ENCODE measurements around the gene CDC40. TPM values are rescaled to one million over a fixed set of nuclear protein-coding genes. Genes with fewer than 3 reads are reported as not detected.

The CDC40 gene
- total RNA-seq, 1 experiment from 2014 or later, result 25.7 TPM

DNA sequence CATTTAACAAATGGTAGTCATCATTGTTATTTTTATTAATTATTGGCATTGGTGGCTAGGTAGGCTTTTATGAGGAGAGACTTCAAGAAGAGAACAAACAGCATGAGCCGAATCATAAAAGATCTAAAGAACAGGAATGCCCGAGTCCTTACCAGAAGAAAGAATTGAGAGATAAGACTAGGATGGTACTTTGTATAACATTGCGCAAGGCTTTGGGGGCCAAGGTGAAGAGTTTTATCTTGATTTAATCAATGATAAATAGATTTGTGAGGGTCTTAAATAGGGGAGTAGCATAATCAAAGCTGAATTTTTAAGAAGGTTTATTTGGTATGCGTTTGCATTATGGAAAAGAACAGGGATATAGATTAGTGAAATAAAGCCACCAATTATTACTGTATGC, 15.4 kb downstream of the CDC40 start (continued):
- no peak for TF ChIP-seq SMAD4 (CRISPR knock-in tag; IDR thresholded peaks at IDR 0.05)
- TF ChIP-seq TEAD1 (CRISPR knock-in tag; IDR thresholded peaks at IDR 0.05), result no peak
- TF ChIP-seq, protein P1, sequence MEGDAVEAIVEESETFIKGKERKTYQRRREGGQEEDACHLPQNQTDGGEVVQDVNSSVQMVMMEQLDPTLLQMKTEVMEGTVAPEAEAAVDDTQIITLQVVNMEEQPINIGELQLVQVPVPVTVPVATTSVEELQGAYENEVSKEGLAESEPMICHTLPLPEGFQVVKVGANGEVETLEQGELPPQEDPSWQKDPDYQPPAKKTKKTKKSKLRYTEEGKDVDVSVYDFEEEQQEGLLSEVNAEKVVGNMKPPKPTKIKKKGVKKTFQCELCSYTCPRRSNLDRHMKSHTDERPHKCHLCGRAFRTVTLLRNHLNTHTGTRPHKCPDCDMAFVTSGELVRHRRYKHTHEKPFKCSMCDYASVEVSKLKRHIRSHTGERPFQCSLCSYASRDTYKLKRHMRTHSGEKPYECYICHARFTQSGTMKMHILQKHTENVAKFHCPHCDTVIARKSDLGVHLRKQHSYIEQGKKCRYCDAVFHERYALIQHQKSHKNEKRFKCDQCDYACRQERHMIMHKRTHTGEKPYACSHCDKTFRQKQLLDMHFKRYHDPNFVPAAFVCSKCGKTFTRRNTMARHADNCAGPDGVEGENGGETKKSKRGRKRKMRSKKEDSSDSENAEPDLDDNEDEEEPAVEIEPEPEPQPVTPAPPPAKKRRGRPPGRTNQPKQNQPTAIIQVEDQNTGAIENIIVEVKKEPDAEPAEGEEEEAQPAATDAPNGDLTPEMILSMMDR (IDR thresholded peaks at IDR 0.05), result no peak
- no peak for TF ChIP-seq ELF4 (CRISPR knock-in tag; IDR thresholded peaks at IDR 0.05; ENCODE audit: low read depth)

DNA sequence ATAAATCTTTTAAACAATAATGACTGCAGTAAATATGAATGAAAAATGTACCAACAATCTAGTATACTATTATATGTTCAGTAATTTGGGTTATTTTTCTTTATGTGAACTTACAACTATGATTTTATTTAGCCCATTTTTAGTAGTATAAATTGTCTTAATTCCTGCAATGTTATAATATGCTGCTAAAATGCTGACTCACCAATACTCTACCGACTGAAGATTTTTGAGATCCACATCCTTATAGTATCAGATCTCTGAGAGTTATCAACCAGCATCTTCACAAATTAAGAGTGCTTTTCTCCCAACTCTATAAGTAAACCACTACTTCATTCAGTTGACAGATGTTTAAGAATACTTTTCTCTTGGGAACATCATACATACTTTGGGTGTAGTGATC, 16.6 kb downstream of the CDC40 start:
- Mint-ChIP-seq H3K9me3 (no peaks in the 10 kb centered on the region), H3K4me1 (peaks cover 6% of the 10 kb centered on the region; the same call in 1 of the 2 replicates), H3K27ac (no peak overlapping the region), H3K4me3 (no peak overlapping the region), H3K36me3 (peaks cover 18% of the 10 kb centered on the region), H3K27me3 (ENCODE audit: low read depth) (no peaks in the 10 kb centered on the region)
- TF ChIP-seq MXD4 (CRISPR knock-in tag; IDR thresholded peaks at IDR 0.05; ENCODE audit: borderline replicate concordance), result no peak
- TF ChIP-seq KAT7 (CRISPR knock-in tag; IDR thresholded peaks at IDR 0.05; ENCODE audit: borderline replicate concordance), result no peak
- no peak for TF ChIP-seq CREB1 (CRISPR knock-in tag; IDR thresholded peaks at IDR 0.05)
- TF ChIP-seq, protein P2, sequence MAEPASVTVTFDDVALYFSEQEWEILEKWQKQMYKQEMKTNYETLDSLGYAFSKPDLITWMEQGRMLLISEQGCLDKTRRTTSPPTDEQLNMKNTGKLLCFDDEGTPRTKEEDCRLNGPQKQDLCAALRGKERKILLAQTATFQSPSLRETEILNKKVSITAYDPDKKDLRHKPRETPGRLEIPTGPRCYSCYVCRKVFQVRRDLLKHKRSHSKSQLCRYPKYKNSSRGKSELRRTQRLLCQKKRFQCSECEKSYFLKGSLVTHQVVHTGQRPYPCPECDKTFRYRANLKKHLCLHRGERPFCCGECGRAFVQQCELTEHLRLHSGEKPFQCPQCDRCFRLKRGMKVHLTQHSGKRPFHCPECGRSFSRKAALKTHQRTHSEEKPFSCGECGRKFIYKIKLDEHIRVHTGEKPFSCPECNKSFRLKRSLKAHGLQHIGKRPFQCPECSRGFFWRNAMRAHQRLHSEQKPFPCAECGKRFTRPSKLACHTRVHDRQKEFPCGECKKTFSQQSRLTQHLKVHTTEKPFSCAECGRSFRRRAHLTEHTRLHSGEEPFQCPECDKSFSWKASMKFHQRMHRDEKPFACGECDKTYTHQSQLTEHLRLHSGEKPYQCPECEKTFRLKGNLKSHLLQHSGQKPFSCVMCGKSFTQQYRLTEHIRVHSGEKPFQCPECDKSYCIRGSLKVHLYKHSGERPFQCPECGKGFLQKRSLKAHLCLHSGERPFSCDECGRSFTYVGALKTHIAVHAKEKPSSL (CRISPR knock-in tag; conservative IDR thresholded peaks at IDR 0.05), result no peak
- no peak for TF ChIP-seq ZNF671 (CRISPR knock-in tag; IDR thresholded peaks at IDR 0.05)
- TF ChIP-seq, protein P3, sequence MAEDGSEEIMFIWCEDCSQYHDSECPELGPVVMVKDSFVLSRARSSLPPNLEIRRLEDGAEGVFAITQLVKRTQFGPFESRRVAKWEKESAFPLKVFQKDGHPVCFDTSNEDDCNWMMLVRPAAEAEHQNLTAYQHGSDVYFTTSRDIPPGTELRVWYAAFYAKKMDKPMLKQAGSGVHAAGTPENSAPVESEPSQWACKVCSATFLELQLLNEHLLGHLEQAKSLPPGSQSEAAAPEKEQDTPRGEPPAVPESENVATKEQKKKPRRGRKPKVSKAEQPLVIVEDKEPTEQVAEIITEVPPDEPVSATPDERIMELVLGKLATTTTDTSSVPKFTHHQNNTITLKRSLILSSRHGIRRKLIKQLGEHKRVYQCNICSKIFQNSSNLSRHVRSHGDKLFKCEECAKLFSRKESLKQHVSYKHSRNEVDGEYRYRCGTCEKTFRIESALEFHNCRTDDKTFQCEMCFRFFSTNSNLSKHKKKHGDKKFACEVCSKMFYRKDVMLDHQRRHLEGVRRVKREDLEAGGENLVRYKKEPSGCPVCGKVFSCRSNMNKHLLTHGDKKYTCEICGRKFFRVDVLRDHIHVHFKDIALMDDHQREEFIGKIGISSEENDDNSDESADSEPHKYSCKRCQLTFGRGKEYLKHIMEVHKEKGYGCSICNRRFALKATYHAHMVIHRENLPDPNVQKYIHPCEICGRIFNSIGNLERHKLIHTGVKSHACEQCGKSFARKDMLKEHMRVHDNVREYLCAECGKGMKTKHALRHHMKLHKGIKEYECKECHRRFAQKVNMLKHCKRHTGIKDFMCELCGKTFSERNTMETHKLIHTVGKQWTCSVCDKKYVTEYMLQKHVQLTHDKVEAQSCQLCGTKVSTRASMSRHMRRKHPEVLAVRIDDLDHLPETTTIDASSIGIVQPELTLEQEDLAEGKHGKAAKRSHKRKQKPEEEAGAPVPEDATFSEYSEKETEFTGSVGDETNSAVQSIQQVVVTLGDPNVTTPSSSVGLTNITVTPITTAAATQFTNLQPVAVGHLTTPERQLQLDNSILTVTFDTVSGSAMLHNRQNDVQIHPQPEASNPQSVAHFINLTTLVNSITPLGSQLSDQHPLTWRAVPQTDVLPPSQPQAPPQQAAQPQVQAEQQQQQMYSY (CRISPR knock-in tag; IDR thresholded peaks at IDR 0.05), result no peak
- TF ChIP-seq, protein P1 (IDR thresholded peaks at IDR 0.05), result no peak
- no peak for TF ChIP-seq ZBTB21 (CRISPR knock-in tag; IDR thresholded peaks at IDR 0.05; ENCODE audit: borderline replicate concordance)
- TF ChIP-seq, protein P4, sequence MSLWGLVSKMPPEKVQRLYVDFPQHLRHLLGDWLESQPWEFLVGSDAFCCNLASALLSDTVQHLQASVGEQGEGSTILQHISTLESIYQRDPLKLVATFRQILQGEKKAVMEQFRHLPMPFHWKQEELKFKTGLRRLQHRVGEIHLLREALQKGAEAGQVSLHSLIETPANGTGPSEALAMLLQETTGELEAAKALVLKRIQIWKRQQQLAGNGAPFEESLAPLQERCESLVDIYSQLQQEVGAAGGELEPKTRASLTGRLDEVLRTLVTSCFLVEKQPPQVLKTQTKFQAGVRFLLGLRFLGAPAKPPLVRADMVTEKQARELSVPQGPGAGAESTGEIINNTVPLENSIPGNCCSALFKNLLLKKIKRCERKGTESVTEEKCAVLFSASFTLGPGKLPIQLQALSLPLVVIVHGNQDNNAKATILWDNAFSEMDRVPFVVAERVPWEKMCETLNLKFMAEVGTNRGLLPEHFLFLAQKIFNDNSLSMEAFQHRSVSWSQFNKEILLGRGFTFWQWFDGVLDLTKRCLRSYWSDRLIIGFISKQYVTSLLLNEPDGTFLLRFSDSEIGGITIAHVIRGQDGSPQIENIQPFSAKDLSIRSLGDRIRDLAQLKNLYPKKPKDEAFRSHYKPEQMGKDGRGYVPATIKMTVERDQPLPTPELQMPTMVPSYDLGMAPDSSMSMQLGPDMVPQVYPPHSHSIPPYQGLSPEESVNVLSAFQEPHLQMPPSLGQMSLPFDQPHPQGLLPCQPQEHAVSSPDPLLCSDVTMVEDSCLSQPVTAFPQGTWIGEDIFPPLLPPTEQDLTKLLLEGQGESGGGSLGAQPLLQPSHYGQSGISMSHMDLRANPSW (CRISPR knock-in tag; conservative IDR thresholded peaks at IDR 0.05; ENCODE audit: low read depth), result no peak
- TF ChIP-seq IRF2 (CRISPR knock-in tag; IDR thresholded peaks at IDR 0.05; ENCODE audit: borderline replicate concordance, low read depth), result no peak
- TF ChIP-seq, protein P5, sequence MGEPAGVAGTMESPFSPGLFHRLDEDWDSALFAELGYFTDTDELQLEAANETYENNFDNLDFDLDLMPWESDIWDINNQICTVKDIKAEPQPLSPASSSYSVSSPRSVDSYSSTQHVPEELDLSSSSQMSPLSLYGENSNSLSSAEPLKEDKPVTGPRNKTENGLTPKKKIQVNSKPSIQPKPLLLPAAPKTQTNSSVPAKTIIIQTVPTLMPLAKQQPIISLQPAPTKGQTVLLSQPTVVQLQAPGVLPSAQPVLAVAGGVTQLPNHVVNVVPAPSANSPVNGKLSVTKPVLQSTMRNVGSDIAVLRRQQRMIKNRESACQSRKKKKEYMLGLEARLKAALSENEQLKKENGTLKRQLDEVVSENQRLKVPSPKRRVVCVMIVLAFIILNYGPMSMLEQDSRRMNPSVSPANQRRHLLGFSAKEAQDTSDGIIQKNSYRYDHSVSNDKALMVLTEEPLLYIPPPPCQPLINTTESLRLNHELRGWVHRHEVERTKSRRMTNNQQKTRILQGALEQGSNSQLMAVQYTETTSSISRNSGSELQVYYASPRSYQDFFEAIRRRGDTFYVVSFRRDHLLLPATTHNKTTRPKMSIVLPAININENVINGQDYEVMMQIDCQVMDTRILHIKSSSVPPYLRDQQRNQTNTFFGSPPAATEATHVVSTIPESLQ (CRISPR knock-in tag; IDR thresholded peaks at IDR 0.05), result no peak
- no peak for TF ChIP-seq ZNF121 (CRISPR knock-in tag; IDR thresholded peaks at IDR 0.05)
- TF ChIP-seq SMAD4 (CRISPR knock-in tag; IDR thresholded peaks at IDR 0.05), result no peak
- TF ChIP-seq SP1 (CRISPR knock-in tag; conservative IDR thresholded peaks at IDR 0.05), result no peak
- DNase-seq (ENCODE audit: low spot score), result no peak
- ChIA-PET CTCF (interaction anchor here (2.4 kb wide), 1 partner anchor 145 kb away, joined by 7 read pairs; no protein-coding TSS in a partner anchor), POLR2A (no interaction called here)
- ATAC-seq, result no peak
